AG20443 (cell line): ENCODE results near the gene GSDME.
A peak's percentile ranks its signal among the peaks of the same experiment; 100 is the strongest.
"Not testable (repeated sequence)": the region's sequence is repeated elsewhere in the genome, so short reads cannot be mapped to it uniquely, and the experiment has no call there.

Source experiments
- DNase-seq: peaks from one replicate; pipeline ENCODE4 v3.0.0; 2012; ENCODE audit warnings: low spot score, mixed read lengths

The GSDME gene

GRCh38 chr7:24757353-24758275 lies at the start of gene GSDME:
TSS of gene GSDME (minus strand) at chr7:24757464. CDS start at chr7:24749774, 7,690 bp downstream.
- DNase-seq = peak; percentile 93

DNA sequence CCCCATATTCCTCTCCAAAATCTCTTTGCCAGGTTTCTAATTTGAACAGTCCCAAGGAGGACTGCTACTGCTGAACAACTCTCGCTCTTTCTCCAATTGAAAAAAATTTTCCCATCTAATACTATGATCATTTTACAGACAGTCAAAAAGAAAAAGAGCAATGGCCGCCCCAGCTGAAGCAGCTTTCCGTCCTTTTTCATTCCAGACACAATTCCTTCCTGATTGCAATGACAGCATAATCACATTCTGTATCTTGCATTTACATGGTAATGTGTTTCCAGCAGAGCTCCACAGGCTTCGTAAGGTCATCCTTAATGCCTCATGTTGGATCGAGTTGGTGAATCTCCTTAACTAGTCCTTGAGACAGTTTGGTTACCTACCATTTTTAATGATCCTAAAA lies 45.0 kb upstream of the GSDME start:
- DNase-seq = no peak

GRCh38 chr7:24801883-24802282 lies 44.6 kb upstream of the GSDME start:
- no peak for DNase-seq

GRCh38 chr7:24800667-24801066 lies 43.4 kb upstream of the GSDME start:
- no peak for DNase-seq

GRCh38 chr7:24800073-24800472 lies 42.8 kb upstream of the GSDME start:
- no peak for DNase-seq

DNA sequence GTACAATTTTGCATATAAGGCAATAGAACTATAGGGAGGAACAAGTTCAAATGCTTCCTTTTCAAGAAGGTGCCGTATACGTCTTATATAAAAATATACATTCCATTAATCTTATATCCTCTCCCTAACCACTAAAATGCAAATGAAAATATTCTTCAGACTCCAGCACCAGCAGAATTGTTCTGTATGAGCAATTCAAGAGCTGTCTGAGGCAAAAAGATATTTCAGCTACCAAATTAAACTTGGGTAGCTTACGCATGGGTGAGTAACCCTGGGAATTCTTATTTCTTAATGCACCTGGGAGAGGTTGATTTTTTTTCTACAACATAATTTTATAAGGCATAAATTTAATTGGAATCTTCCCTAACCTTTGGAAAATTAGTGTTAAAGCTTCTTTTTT lies 42.2 kb upstream of the GSDME start:
- DNase-seq = no peak

- DNase-seq = no peak
Measured at GRCh38 chr7:24798261-24798660, 41.0 kb upstream of the GSDME start.

DNA sequence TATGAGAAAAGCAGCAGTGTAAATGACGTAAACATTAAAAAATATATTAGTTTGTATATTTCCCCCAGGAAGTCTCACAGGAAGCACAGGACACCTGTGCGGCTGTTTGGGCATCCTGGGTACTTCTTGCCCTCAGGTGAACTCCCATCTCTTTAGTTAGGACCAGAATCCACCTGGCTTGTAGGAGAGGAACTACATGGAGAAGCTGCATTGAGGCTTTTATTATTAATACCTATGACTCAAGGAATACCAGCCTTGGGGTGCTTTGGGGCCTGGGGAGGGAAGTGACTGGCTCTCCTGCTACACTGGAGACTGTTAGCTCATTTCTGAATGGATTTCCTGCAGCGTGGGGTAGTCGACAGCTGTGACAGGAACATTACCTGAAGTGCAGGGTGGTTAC lies 40.0 kb upstream of the GSDME start:
- DNase-seq = no peak

DNA sequence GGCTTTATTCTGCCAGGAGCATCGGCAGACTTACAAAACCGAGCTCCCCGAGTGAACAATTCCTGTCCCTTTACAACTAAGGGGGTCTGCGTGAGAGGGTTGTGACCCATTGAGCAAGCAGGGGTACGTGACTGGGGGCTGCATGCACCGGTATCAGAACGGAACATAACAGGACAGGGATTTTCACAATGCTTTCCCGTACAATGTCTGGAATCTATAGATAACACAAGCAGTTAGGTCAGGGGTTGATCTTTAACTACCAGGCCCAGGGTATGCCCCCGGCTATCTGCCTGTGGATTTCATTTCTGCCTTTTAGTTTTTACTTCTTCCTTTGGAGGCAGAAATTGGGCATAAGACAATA lies 38.1 kb upstream of the GSDME start:
- no peak for DNase-seq

- DNase-seq = not testable (repeated sequence)
Measured at GRCh38 chr7:24794751-24795406, 37.6 kb upstream of the GSDME start.

DNA sequence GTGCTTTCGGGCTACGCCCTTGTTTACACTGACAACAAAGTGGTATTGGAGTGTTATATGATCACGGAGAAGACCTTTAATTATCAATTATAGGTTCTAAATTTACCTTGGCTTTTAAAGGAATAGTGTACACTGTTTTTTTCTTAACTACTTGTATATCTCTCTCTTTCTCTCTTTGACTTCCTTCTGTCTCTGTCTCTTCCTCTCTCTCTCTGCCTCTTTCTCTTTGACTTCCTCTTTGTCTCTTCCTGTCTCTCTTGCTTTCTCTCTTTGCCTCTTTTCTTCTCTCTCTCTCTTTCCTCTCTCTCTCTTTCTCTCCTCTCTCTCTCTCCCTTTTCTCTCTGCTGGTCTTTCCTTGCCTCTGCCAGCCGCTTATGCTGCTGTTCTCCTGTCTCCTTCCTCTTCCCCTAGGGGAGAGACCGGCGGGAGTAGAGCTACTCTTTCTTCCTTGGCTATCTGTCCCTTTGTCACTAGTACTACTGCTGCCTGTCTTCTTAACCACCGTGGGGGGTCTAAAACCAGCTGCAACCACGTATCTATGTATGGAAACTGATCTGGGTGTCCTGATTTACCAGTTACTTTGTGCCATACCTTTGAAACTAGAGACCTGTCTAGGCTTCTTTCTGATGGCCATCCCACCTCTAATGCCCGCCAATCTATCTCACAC lies 36.9 kb upstream of the GSDME start:
- DNase-seq = no peak

DNA sequence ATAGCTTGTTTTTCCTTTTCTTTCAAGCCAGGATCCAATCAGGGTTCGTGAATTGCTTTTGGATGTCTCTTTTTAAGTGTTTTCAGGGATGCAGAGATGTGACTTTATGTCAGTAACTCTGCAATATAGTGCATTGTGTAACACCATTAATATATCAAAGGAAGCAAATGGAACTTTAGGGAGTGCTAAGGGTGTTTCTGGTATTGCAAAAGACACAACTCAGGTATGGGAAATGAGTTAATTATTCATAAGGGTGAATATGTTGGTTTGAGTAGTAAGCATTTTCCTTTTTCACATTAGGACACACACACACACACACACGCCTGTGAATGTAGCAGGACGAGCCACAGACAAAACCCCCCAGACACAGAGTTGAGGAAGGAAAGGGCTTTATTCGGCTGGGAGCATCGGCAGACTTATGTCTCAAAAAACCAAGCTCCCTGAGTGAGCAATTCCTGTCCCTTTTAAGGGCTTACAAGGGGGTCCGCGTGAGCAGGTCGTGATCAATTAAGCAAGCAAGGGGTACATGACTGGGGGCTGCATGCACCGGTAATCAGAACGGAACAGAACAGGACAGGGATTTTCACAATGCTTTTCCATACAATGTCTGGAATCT lies 31.8 kb upstream of the GSDME start:
- no peak for DNase-seq

DNA sequence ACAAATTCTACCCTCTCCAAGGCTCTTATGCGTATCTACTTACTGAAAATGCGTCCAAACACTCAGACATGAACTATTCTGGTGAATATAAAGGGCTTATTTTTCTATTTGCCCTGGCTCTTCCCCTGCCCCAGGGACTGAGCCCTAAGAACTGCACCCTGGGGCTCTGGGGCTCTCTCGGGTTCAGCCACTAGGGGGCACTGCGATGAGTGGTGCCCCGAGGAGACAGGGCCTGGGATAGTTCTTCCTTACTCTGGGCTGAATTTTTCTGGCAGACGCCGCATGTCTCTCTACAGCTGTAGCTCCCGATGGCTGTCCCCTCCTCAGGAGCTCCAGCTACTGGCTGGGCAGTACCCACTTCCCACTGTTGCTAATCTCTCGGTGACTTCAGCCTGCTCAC lies 30.8 kb upstream of the GSDME start:
- no peak for DNase-seq

- DNase-seq = peak; percentile 93
Measured at GRCh38 chr7:24786941-24787340, 29.7 kb upstream of the GSDME start.

DNA sequence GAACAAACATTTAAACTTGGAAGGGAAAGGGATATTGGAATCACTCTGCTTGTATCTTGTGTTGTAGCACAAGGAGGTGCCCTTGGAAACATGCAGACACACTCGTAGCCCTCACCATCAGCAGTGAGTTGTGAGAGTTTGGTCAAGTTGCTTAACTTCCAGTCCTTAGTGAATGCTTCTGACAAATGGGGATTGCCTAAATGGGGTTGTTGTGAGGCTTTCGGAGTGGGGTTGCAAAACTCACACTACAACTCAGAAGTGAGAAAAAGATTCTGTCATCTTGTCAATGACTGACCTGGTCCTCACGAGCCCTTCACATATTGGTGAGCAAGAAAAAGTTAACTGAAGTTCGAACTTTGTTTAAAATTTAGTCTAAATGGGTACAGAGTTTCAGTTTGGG lies 29.0 kb upstream of the GSDME start:
- peak; percentile 19 for DNase-seq

DNA sequence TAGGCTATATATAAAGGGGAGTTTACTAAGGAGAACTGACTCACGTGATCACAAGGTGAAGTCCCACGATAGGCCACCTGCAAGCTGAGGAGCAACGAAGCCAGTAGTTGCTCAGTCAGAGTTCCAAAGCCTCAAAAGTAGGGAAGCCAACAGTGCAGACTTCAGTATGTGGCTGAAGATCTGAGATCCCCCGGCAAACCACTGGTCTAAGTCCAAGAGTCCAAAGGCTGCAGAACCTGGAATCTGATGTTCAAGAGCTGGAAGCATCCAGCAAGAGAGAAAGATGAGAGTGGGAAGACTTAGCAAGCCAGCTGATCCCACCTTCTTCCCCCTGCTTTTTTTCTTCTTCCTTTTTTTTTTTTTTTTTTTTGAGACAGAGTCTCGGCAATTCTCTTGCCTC lies 27.0 kb upstream of the GSDME start:
- DNase-seq = no peak

DNA sequence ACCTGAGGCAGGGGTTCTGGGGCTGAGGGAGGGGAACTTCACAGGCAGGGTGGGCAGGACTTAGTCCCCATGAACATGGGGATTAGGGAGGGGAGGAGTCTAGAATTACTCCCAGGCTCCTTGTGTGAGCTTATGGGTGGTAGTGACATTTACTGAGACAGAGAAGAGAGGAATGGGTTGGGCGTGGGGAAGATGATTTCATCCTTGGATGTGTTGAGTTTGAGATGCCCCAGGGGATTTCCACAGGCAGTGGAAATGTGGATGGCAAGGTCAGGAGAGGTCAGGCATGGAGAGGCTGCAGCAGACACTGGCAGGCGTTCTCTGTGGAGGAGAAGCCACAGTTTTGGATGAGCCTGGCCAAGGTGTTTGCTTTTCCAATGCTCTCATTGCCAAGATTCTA lies 26.4 kb upstream of the GSDME start:
- DNase-seq = no peak

DNA sequence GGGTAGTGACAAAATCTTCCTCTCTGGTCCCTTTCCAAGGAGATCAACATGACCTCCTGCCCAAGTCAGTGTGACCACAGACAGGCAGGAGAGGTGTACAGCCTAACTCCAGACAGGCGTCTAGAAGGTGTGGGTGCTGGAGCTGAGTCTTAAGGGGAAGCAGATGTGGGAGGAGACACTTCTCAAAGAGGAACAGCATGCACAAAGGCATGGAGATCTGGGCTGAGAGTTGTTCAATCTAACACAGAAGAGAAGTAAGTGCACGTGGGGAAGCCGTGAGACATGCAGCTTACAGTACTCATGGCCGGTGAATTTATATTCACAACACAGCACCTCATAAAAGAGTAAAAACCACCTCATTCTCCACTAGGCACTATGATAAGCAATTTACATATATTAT lies 23.8 kb upstream of the GSDME start:
- no peak for DNase-seq

DNA sequence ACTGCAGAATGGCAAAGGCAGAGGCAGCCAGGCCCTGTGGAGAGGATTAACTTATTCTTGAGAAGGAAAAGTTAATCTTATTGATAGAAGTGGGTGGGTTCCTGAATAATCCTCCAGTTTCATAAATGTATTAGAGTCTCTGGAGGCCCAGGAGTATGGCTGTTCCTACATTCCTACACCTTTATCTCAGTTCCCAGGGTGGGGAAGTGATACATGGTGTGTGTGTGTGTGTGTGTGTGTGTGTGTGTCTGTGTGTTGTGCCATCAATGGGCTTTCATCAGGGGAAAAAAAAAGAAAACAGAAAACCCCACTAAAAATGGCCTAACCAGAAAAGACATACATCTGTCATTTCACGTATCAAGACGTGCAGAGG lies 22.0 kb upstream of the GSDME start:
- DNase-seq = no peak

DNA sequence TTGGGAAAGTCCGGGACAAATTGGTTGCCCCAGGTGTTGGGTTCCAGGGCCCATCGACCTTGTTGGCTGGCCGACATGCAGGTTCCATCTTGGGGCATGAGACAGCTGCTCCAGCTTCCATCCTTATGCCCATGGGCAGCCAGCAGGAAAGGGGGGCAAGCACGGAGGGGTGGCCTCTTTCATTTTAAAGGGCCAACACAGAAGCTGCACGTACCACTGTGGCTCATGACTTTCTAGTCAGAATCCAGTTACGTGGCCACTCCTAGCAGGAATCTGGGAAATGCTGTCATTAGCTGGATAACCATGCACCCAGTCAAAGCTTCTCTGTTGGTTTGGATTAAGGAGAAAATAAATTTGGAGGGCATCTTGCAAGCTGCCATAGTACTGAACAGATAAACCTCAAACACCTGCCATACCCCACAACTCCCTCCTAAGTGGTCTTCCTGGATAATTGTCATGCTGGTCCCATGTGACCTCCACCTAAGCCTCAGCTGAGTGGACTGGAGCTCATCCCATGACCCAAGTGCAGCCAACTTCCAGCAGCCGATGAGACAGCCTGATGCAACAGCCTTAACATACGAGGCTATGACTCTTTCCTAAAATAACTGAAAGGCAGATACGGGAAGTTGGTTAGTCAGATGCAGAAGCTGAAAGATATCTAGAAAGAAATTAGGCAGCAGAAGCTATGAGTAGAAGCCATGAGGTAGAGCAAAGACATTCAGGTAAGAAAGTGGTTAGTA lies 21.4 kb upstream of the GSDME start:
- DNase-seq = peak; percentile 89

GRCh38 chr7:24777806-24778205 lies 20.5 kb upstream of the GSDME start:
- no peak for DNase-seq

DNA sequence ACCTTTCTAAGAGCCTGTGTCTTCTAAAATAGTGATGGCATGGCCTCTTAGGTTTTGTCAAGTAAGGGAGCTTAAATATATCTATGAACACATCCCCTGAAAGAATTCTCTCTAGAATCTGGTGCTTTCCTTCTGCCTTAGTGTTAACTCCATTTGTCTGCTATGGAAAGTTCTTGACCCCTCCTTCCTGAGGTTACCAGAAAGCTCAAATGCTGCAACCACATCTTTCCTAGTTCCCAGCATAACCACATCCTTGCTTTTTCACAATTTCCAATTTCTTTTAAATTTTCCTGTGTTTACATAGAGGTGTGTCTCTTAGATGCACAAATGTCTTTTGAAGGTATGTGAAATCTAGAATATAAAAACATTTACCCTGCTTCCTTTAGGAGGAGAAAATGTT lies 16.4 kb upstream of the GSDME start:
- no peak for DNase-seq
